Keratinocyte (primary cell): ENCODE measurements around the gene UBXN7. TPM values are rescaled to one million over a fixed set of nuclear protein-coding genes. Genes with fewer than 3 reads are reported as not detected.

ENCODE experiments used
- DNase-seq: peaks from one replicate; pipeline ENCODE4 v3.0.0-alpha.2; 2011; ENCODE audit warnings: low read depth, missing footprints, low spot score
- FAIRE-seq: peaks from 2 replicates; lab custom pipeline; 2011; peaks lifted over from hg19 to GRCh38; lab: Jason Lieb, UNC
- H2AFZ ChIP-seq: 2 replicates; pipeline ENCODE4 v1.6.0; 2012; ENCODE audit warnings: low read length, control low read depth, inconsistent platforms; ENCODE audit not compliant: control insufficient read depth
- H3K27ac ChIP-seq: 2 replicates; pipeline ENCODE4 v1.5.1; 2011; ENCODE audit warnings: low read length; ENCODE audit not compliant: control insufficient read depth, insufficient read depth
- H3K27me3 ChIP-seq: 3 replicates; pipeline ENCODE4 v1.6.0; 2011; ENCODE audit warnings: low read length; ENCODE audit not compliant: control insufficient read depth, insufficient read depth; ENCODE audit errors: extremely low read depth
- H3K36me3 ChIP-seq, 2 experiments: 2 replicates in 1 of 2; 3 replicates in 1 of 2; pipeline ENCODE4 v1.5.1; 2011; ENCODE audit warnings: low read length in 2 of 2, mild to moderate bottlenecking in 1 of 2; ENCODE audit not compliant: control insufficient read depth in 2 of 2, insufficient read depth in 2 of 2; ENCODE audit errors: extremely low read depth in 1 of 2
- H3K4me1 ChIP-seq: 3 replicates; pipeline ENCODE4 v1.5.1; 2011; ENCODE audit warnings: low read length; ENCODE audit not compliant: control insufficient read depth, insufficient read depth; ENCODE audit errors: extremely low read depth
- H3K4me2 ChIP-seq: 3 replicates; pipeline ENCODE4 v1.6.0; 2011; ENCODE audit warnings: low read depth, low read length; ENCODE audit not compliant: control insufficient read depth, insufficient read depth; ENCODE audit errors: extremely low read depth
- H3K4me3 ChIP-seq, 3 experiments: fragments of 200-600 bp in 1 of 3; sonication (generic) in 1 of 3; 2 replicates in 2 of 3; 3 replicates in 1 of 3; pipeline ENCODE4 v1.5.1; 2011 to 2016; ENCODE audit warnings: low read length in 3 of 3, mild to moderate bottlenecking in 3 of 3, control low read depth in 2 of 3, inconsistent platforms in 1 of 3, low read depth in 1 of 3, mixed read lengths in 1 of 3, mixed run types in 1 of 3, moderate library complexity in 1 of 3; ENCODE audit not compliant: control insufficient read depth in 2 of 3, insufficient read depth in 2 of 3; ENCODE audit errors: extremely low read depth in 1 of 3
- H3K79me2 ChIP-seq: 2 replicates; pipeline ENCODE4 v1.6.0; 2012; ENCODE audit warnings: low read length; ENCODE audit not compliant: control insufficient read depth, insufficient read depth
- H3K9ac ChIP-seq: 3 replicates; pipeline ENCODE4 v1.6.0; 2011; ENCODE audit warnings: low read length; ENCODE audit not compliant: control insufficient read depth, insufficient read depth; ENCODE audit errors: extremely low read depth
- H3K9me1 ChIP-seq: 3 replicates; pipeline ENCODE4 v1.6.0; 2011; ENCODE audit warnings: low read length; ENCODE audit not compliant: control insufficient read depth, insufficient read depth; ENCODE audit errors: extremely low read depth
- H3K9me3 ChIP-seq: 2 replicates; pipeline ENCODE4 v1.5.1; 2012; ENCODE audit warnings: low read depth, low read length; ENCODE audit not compliant: control insufficient read depth
- H4K20me1 ChIP-seq: 3 replicates; pipeline ENCODE4 v1.6.0; 2011; ENCODE audit warnings: low read length; ENCODE audit not compliant: control insufficient read depth, insufficient read depth; ENCODE audit errors: extremely low read depth
- EZH2 ChIP-seq: IDR thresholded peaks from one replicate; pipeline ENCODE4 v1.6.1; 2012; ENCODE audit warnings: inconsistent platforms, mild to moderate bottlenecking, low read length, moderate library complexity
- dilution Hi-C: fragments of 300-500 bp; cut with MboI; formaldehyde crosslinking; loops from one replicate; pipeline ENCODE4 v1.7.0; 2020; ENCODE audit warnings: low sequenced_read_pairs; ENCODE audit not compliant: extremely low pct_ligation_motif_present
- polyA plus RNA-seq, 5 experiments: library from polyadenylated mRNA; depleted of rRNA in 3 of 5; stranded (reverse) in 3 of 5; stranded (forward) in 1 of 5; unstranded in 1 of 5; fragments of >200 nt; gene quantifications; 1 replicate in 1 of 5; 2 replicates in 3 of 5; 3 replicates in 1 of 5; pipeline versions ENCODE4 v1.2.1 to v1.2.3, GENCODE V29; 2011 to 2012; ENCODE audit warnings: missing spikeins in 2 of 5, low read depth in 1 of 5, low replicate concordance in 1 of 5
- TF ChIP-seq, protein P1 (sequence below), 3 experiments: IDR thresholded peaks in 1 of 3; conservative IDR thresholded peaks in 1 of 3; optimal IDR thresholded peaks in 1 of 3; 2 replicates in 2 of 3; 3 replicates in 1 of 3; pipeline versions ENCODE3 to v1.5.1; 2011; ENCODE audit warnings: low read length in 3 of 3, mild to moderate bottlenecking in 3 of 3, moderate library complexity in 2 of 3, control low read depth in 1 of 3, inconsistent platforms in 1 of 3; ENCODE audit not compliant: insufficient read depth in 2 of 3; ENCODE audit errors: extremely low read depth in 1 of 3

UBXN7 gene
- polyA plus RNA-seq, 1 donor (not counting 4 experiments of a cell fraction or from before 2014, with no cell fraction given), result 19.7 TPM

DNA sequence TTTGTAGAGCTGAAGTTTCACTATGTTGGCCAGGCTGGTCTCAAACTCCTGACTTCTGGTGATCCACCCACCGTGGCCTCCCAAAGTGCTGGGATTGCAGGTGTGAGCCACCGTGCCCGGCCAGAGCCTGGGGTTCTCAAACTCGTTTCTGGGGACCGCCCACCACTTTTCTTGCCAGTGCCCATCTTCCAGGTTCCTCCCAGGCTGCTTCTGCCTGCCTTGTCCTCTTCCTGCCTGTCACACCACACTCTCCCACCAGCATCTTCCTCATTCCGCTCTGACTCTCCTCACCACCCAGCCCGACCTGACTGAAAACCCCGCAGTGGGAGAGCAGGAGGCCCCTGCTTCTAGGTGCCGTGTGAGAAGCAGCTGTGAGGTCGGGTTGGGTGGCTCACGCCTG is 111.1 kb downstream of the UBXN7 start:
- peaks cover 7% of the 10 kb centered on the region for H3K79me2 ChIP-seq
- no peak overlapping the region for H3K27ac ChIP-seq
- no peak overlapping the region for H3K9ac ChIP-seq
- peaks cover 26% of the 10 kb centered on the region for H3K4me1 ChIP-seq
- no peak overlapping the region for H3K4me3 ChIP-seq
- no peaks in the 10 kb centered on the region for H3K9me3 ChIP-seq
- TF ChIP-seq, protein P1, sequence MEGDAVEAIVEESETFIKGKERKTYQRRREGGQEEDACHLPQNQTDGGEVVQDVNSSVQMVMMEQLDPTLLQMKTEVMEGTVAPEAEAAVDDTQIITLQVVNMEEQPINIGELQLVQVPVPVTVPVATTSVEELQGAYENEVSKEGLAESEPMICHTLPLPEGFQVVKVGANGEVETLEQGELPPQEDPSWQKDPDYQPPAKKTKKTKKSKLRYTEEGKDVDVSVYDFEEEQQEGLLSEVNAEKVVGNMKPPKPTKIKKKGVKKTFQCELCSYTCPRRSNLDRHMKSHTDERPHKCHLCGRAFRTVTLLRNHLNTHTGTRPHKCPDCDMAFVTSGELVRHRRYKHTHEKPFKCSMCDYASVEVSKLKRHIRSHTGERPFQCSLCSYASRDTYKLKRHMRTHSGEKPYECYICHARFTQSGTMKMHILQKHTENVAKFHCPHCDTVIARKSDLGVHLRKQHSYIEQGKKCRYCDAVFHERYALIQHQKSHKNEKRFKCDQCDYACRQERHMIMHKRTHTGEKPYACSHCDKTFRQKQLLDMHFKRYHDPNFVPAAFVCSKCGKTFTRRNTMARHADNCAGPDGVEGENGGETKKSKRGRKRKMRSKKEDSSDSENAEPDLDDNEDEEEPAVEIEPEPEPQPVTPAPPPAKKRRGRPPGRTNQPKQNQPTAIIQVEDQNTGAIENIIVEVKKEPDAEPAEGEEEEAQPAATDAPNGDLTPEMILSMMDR (optimal IDR thresholded peaks at IDR 0.05 in 1 of 3, IDR thresholded peaks at IDR 0.05 in 1 of 3, conservative IDR thresholded peaks at IDR 0.05 in 1 of 3; ENCODE audit: extremely low read depth in 1 of 3, insufficient read depth in 2 of 3, low read length in 3 of 3), result no peak
- no peak for TF ChIP-seq EZH2
- H3K36me3 ChIP-seq, result peaks cover 0 to 7% of the 10 kb centered on the region in 2 experiments
- no peaks in the 10 kb centered on the region for H4K20me1 ChIP-seq
- no peak overlapping the region for H3K4me2 ChIP-seq
- no peak overlapping the region for H2AFZ ChIP-seq
- FAIRE-seq (no peak), DNase-seq (no peak)
- H3K27me3 ChIP-seq, result no peaks in the 10 kb centered on the region
- dilution Hi-C loops, result no loop called here
- H3K9me1 ChIP-seq, result no peaks in the 10 kb centered on the region

DNA sequence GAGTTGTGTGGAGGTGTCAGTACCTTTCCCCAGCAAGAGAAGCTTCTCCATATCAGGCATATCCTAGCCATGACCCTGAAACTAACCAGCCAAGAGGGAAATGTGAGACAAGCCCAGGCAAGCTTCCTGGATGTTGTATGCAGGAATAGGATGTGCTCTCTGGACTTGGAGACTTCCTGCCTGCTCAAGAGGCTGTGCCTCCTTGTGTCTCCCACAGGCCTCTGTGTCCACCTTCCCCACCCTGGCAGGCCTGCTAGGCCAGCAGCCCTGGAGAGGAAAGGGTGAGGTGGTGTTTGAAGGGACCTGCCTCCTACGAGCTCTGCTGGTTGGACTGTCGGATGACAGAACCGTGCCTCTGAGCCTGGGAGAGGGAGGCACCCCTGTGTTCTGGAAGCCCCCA is 112.1 kb downstream of the UBXN7 start:
- Histone ChIP-seq H3K9me3 (no peaks in the 10 kb centered on the region), H3K4me3 (no peak overlapping the region), H3K79me2 (peaks cover 7% of the 10 kb centered on the region), H3K27ac (peak overlapping the region; percentile 71), H3K9ac (peak overlapping the region; percentile 54), H4K20me1 (no peaks in the 10 kb centered on the region), H2AFZ (peak overlapping the region; percentile 82), H3K4me2 (peak overlapping the region; percentile 50), H3K4me1 (peaks cover 31% of the 10 kb centered on the region), H3K27me3 (no peaks in the 10 kb centered on the region), H3K9me1 (no peaks in the 10 kb centered on the region), H3K36me3 (peaks cover 0 to 7% of the 10 kb centered on the region in 2 experiments)
- dilution Hi-C loops, result no loop called here
- TF ChIP-seq, protein P1 (optimal IDR thresholded peaks at IDR 0.05 in 1 of 3, IDR thresholded peaks at IDR 0.05 in 1 of 3, conservative IDR thresholded peaks at IDR 0.05 in 1 of 3; ENCODE audit: extremely low read depth in 1 of 3, insufficient read depth in 2 of 3, low read length in 3 of 3), result no peak
- no peak for TF ChIP-seq EZH2
- FAIRE-seq (peak; percentile 80), DNase-seq (peak; percentile 67)
